GM19238 (cell line): ENCODE data around the gene PCYT2.
"Not testable (repeated sequence)": the region's sequence is repeated elsewhere in the genome, so short reads cannot be mapped to it uniquely, and the experiment has no call there.

Source experiments
- DNase-seq: peaks from one replicate; pipeline ENCODE4 v3.0.0; 2011; ENCODE audit warnings: low spot score; ENCODE audit not compliant: insufficient read length

The PCYT2 gene

DNA sequence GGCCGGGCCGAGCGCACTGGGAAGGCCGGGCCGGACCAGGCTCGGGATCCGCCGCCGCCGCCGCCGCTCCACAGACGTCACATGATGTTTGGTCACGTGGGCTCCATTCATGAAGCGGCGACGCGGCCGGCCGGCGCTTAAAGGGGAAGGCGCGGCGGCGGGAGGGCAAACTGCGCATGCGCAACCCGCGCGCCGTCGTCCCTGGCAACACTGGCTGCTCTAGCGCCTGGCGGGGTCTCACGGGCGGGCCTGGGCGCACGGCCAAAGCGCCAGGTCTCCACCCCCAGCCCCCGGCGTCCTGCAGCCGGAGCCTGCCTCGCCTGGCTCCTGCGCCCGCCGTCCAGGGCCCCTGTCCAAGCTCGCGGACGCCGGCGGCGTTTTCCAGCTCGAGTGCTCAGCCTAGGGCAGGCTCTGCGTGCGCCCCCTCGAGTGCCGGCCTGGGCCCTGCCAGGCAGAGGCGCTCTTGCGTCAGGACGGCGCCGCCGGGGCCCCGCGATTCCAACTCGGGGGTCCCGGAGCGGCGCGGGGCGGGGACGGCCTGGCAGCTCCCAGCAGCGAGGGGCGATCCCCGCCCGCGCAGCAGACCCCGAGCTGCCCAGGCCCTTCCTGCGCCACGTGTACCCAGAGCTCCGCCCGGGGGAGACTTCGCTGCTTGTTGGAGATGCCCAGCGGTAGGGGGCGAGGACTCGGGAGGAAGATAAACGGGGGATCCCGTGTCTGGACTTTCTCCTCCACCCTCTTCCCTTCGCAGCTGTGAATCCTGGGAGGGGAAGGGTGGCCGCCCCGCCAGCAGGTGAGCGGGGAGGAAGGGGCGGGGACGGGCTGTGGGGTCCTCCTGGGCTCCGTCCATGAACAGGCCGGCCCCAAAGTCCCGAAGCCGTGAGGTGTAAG is 16.7 kb upstream of the PCYT2 start, which contains the start of gene MAFG:
TSS of gene MAFG (minus strand) at position 83 of the 891 bp plus-strand sequence. CDS start 4,550 bp downstream, outside the sequence.
- DNase-seq, result peak; percentile 100

DNA sequence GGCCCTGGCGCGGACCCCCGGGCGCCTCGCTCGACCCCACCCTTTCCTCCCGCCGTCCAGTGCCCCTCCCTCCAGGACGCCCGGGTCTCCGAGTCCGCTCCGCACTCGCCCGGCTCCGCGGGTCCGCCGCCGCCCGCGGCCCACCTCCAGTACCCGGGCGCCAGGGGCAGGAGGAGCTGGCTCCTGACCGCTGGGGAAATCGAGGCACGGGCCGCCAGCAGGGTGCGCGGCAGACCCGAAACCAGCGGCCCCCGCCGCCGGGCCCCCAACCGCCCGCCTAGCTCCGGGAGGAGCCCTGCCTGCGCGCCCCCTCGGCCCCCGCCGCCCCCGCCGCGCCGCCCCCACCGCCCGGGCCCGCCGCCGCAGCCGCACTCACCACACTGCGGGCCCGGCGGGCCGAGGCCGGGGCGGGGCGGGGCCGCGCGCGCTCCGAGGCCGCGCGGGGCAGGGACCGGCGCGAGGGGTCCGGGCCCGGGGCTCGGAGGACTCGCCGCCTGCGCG is 16.0 kb upstream of the PCYT2 start:
- peak; percentile 42 for DNase-seq

DNA sequence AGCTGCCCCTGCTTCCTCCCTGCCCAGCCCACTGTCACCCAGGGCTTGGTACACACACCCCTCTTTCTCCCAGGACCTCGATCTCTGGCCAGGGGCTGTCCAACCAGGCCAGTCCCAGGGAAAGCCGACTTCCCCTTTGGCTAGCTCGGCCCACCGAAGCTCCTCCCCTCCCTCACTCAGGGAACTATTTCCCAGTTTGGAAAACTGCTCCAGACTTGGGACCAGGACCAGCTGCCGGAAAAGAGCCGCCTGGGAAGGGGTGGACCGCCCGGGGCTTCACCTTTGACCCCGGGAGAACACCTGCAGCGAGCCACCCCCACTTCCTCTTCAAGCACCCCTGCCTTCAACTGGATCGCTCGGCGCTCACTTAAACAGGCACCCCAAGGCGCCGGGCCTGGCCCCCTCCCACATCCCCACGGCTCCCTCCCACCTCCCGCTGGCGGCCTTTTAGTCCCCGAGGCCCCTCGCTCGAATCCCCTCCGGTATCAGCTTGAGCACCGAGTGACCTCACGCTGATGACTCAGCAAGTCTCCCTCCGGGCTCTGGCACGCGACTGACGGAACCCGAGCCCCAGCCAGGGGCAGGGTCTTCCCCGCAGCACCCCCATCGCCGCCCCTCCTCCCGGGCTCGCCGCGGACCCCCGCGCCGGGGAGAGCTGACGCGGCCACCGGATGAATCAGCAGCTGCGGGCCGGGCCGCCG is 15.4 kb upstream of the PCYT2 start:
- DNase-seq, result peak; percentile 69

DNA sequence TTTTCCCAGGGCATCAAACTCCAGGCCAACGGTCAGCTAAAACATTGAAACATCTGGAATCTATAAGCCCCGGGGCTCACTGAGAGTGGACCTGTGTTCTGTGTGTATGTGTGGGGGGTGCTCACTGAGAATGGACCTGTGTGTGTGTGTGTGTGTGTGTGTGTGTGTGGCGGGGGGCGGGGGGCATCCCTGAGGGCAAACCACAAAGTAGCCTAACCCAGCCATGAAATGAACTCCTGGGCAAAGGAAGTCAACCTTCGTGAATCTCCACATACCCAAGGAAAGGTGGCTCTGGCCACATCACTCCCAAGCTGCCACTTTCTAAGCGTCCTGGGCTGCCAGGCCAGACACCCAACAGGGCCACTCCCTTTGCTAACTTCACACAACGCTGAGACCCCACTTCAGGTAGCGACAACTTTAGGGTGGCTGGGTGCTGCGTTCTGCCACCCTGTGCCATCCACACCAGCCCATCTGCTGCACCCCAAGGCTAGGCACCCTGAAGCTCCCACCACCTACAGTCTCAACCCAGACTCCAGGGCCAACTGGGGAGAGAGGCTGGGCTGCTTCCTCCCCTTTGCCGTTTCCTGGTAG is 14.8 kb upstream of the PCYT2 start:
- DNase-seq, result no peak

DNA sequence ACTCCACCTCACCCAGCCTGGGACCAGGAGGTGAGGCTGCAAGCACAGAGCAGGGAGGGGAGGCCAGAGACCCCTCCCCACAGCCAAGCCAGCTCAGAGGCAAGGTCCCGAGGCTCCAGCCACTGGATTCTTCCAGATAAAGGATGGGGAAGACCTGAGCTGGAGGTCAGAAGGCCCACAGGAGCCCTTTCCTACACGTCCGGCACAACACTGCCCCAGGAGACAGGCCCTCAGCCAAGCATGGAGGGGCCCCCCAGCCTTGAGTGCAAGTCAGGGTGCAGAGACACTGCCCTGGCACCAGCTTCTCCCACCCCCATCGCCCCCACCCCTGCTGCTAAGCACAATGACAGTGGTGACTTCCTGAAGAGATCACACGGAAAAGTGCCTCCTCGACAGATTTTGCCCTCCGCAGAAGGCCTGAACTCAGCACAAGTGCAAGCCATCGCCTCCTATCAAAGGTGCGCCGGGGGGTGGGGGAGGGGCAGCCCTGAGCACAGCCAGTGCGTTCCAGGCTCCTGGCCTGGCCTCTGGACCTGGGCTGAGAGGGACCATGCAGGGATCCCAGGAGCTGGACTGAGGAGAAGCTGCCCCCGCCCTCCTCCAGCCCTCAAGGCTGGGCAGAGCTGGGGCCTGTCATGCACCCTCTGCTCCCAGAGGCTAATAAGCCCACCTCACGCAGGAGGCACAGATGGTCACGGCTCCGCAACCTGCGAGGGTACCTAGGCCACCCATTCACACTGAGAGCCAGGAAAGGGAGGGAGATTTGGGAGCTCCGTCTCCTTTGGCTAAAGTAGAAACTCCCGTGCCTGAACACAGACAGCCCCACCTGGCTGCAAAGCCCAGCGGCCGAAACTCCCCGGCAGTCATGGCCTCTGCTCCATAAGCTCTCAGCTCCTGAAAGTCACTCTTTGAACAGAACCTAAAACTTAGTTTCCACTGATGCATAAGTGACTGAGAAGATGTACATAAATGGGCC is 13.6 kb upstream of the PCYT2 start:
- DNase-seq, result no peak

DNA sequence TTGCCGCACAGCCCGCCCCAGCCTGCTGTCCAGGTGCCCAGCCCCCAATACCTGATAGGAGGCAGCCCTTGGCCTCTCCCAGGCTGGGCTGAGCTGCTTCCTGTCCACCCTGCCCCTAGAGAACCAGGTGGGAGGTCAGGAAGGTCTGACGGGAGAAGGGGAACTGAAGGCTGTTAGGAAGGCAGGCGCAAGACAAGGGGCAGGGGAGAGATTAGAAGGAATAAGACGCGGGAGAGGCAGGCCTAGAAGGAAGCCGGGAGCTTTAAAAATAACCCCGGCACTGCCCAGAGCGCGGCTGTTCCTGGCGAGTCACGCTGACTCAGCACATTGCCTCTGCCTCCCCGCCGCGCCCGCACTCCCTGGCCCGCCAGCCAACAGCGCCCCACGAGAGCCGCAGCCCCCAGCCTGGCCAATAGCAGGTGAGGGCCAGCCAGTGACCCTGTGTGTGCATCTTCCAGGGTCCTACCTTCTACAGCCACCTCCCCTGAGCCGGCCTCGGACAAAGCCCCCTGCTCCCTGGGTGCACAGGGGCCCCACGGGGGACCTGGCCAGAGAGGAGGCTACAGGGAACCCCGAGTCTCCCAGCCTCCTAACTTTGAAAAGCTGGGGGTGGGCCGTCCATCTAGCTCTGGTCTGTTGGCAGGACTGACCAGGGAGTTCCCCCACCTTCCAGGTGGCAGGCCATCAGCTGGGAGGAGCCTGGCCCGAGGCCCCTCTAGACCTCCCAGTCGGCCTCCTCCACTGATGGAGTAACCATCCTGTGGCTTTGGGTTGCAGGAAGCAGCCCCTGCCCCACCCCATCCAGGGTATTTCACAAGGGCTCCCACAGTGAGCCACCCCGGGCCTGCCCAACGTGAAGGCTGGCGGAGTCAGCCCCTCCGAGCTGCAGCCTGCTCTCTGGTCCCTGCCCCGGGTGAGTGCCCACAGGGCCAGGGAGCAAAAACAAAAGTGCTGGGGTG is 12.4 kb upstream of the PCYT2 start:
- no peak for DNase-seq

DNA sequence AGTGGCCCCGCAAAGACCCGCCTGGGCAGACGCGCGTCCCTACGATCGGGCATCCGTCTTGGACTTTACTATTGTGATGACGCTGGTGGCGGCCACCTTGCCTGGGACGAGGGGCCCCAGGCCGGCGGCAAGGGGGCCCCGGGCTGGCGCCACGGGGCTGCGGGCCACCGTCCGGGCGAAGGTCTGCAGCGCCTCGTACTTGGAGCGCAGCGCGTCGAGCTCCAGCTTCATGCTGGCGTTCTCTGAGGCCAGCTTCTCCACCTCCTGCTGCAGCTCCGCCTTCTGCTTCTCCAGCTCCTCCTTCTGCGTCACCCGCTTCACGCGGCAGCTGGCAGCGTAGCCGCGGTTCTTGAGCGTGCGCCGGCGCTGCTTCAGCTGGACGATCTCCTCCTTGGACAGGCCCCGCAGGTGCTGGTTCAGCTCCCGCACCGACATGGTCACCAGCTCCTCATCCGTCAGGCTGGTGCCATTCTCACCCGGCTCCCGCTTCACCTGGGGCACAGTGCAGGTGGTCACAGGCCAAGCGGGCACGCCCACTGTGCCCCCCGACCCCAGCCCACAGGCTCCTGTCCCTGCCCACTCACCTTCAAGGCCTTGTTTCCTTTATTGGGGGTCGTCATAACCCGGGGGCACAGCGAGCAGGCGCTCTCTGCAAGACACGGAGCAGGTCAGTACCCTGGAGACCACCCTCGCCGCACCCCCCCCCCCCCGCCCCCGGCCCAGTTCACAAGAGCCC is 11.5 kb upstream of the PCYT2 start:
- DNase-seq, result no peak

DNA sequence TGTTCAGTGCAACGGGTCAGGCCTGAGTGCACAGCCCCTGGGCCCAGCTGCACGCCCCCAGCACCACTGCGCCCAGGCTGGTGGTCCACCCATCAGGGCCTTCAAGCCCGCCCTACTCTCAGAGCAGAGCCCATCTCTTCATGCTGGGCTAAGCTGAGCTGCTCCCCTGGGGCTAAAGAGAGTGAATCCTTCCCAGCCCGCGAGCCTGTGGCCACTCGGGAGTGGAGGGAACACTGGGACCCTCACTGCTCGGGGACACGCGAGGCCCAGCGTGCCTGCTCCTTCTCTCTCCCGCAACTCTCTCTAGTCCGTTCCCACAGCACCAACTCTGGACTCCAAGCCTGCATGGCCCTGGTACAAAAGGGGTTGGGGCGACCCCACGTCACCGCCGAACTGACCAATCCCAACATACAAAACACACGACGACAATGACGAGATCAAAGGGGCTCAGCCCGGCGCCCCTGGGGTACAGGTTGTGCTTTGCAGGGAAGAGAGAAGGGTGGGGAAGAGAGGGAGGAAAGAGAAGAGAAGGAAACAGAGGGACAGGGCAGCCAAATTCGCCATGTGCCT is 10.9 kb upstream of the PCYT2 start:
- no peak for DNase-seq

DNA sequence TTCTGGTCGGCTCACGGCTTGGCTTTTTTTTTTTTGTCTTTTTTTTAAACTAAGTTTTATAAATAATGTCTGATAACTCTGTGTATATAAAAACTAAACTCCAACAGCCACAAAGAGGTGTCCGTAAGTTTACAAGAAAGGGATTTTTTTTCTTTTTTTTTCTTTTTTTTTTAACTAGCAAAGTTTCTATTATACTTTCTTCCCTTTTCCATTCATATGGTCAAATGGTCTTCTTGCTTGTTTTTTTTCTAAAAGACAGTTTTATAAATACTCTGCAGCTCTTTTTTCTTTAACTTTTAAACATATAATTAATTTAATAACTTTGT is 10.3 kb upstream of the PCYT2 start:
- no peak for DNase-seq

DNA sequence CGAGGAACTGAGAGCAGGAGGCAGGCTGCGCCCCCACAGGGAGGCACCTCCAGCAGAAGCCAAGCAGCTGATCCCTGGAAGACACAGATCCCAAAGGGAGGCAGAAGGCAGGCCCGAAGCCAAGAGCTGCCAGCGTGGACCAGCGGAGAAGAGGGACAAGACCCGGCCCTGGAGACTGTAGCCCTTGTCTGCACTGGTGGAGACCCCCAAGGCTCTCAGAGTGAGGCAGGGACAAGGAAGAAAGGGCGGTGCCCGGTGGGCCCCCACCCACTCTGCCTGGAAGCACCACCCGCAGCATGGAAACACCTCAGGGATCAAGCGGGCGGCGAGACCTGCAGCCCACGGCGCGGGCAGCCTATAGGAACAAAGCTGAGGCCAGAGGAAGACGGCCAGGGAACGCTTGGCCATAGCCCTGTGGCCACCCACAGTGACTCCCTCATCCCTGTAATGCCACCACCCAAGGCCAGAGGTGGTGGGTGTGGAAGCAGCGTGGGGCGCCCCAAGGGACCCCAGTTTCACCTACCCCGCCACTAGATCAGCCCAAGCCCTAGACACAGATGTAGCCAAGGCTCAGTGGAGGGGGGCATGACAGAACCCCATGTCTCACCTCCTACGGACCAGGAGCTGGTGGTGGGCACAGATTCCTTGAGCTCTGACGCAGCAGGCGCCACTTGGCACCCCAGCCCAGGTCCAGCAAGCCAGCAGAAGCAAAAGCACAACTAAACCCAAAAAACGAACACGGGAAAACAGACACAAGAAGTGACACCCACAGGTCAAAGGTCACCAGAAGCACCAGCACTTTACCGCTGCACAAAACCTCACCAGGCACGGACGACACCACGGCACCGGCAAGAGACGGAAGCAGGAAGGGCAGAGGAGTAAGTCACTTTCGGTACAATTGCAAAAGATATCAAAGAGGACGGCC is 9.7 kb upstream of the PCYT2 start:
- no peak for DNase-seq

DNA sequence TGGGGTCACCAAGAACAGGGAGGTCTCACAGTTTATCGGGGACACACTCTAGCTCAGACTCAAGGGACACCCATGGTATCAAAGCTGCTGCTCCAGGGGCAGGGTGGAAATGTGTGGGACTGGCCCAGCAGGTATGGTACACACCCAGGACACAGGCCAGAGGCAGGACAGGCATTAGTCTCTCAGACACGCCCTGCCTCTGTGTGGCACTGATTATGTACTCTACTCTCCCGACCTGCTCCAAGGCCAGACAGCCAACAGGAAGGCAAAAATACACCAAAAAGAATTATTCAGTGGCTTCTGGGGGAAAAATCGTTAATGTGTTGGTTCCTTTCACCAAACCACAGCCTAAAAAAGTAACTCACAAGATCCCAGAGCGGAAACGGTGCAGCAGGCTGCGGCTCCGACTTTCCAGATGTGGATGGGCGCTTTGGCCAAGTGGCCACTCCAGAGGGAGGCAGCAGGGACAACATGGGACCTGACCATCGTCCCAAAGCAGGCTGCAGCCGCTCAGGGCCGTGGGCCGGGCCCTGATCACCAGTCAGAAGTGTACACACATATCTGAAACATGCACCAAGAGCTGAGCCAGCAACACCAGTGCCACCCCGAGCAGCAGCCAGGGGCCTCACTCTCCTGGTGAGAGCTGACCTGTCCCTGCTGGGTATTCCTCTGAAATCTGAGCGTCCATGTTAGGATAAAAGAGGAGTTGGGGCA is 7.8 kb upstream of the PCYT2 start:
- DNase-seq, result no peak

DNA sequence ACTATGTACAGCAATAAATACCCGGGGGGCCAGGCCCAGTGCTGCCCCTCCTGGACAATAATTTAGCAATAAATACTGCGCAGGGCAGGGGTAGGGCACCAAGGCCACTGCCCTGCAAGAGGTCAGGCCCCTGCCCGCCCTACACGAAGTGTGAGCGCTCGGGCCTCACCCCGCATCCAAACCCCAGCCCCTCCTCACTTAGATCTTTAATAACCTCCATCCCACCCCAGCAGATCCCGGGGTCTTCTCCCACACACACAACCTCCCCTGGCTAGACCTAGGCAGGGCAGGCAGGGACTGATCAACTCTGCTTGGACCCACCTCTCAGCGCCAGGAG is 7.1 kb upstream of the PCYT2 start:
- not testable (repeated sequence) for DNase-seq

DNA sequence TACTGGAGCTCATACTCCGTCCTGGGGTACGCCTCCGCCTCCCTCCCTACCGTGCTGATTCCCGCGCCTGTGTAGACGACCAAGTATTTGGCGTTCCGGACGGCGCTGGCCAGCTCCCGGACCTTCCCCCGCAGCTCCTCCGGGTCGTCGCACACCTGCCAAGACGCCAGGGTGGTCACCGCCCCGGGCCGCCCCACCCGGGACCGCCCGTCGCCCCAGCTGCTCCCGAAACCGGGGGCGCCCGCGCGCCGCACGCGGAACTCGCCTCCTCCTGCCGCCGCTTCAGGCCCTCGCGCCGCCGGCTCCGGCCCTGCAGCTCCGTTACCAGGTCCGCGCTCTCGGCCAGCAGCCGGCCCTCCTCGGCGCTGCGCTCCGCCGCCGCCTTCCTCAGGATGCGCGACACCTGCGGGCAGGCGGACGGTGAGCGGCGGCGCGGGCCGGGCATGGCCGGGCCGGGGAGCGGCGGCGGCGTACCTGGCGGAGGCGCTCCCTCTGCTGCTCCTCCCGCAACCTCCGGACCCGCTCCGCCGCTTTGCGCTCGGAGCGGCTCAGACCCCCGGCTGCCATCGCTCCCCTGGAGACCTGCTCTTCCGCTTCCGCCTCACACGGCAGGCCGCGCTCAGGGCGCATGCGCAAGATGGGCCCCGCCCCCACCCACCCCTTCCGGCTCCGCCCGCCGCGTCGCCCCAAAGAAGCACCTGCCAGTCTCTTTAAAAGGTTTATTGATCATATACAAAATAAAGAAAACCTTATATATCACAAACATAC is 6.5 kb upstream of the PCYT2 start, which contains the start of gene SIRT7:
TSS of gene SIRT7 (minus strand) at position 612 of the 768 bp plus-strand sequence. CDS start at position 567, 45 bp downstream.
- DNase-seq, result peak; percentile 100

DNA sequence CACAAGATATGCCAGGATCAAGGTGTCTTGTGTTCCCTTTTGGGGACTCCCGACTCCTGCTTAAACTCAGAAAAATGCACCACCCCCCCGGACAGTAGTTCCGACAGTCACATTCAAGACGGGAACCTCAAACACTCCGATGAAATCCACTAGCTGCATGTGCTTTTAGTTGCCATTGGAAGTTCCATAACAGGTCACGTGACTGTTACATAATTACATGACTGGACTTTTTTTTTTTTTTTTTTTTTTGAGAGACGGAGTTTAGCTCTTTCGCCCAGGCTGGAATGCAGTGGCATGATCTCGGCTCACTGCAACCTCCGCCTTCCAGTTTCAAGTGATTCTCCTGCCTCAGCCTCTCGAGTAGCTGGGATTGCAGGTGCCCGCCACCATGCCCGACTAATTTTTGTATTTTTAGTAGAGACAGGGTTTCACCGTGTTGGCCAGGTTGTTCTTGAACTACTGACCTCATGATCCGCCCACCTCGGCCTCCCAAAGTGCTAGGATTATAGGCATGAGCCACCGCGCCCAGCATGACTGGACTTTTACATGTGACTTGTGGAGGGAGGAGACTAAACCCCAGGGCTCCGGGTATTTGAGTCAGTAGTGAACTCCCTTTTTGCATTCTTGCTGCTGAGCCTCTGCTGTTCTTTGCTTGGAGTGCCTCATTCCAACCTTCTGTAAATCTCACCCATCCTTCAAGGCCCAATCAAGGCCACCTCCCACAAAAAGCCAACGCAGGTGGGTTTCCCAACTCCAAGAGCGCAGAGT is 5.2 kb upstream of the PCYT2 start:
- DNase-seq, result no peak

DNA sequence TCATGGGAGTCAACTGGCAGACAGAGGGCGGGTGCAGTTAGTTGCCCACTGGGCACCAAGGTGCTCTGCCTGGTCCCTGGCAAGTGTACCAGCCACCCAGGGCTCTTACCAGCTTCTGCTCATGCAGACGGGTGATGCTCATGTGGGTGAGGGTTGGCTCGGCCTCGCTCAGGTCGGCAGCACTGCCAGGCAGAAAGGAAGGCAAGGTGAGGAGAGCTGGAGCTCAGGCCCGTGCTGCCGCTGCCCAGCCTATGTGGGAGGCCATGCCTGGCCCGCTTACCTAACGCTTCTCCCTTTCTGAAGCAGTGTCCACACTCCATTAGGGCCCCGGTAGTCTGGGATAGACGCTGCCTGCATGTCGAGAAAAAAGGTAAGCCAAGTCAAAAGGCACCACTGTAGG is 4.1 kb upstream of the PCYT2 start:
- no peak for DNase-seq
